Endothelial cell of umbilical vein (primary cell): ENCODE results near the gene CAPN8. TPM values are rescaled to one million over a fixed set of nuclear protein-coding genes. Genes with fewer than 3 reads are reported as not detected.

Experiments used
- BruUV-seq: library from RNA; stranded (reverse); fragments of 400-500 nt; replicated peaks from 2 replicates; lab custom pipeline; 2021; lab: Mats Ljungman, UMichigan
- CTCF ChIA-PET: fragments of 300-600, 350-600 bp; sonication (Branson Sonifier 250); formaldehyde crosslinking; loops from one replicate; lab custom pipeline; 2021; ENCODE audit warnings: antibody characterized with exemption, inconsistent platforms; lab: Charles Lee
- POLR2A ChIA-PET: fragments of 300-600, 350-600 bp; sonication (Branson Sonifier 250); formaldehyde crosslinking; loops from one replicate; lab custom pipeline; 2021; ENCODE audit warnings: antibody characterized with exemption, inconsistent platforms; lab: Charles Lee
- DNase-seq: peaks from one replicate; pipeline ENCODE4 v3.0.0-alpha.2; 2011; ENCODE audit warnings: low read depth, low spot score
- FAIRE-seq: peaks from 2 replicates; lab custom pipeline; 2011; peaks lifted over from hg19 to GRCh38; lab: Jason Lieb, UNC
- H2AFZ ChIP-seq: 2 replicates; pipeline ENCODE4 v1.6.0; 2012; ENCODE audit warnings: low read depth, low read length, control low read depth, inconsistent platforms
- H3K27ac ChIP-seq: 2 replicates; pipeline ENCODE4 v1.5.1; 2011; ENCODE audit warnings: low read depth, mild to moderate bottlenecking, control low read depth, low read length, moderate library complexity; ENCODE audit not compliant: insufficient read depth
- H3K27me3 ChIP-seq, 2 experiments: 2 replicates each; pipeline versions ENCODE4 v1.6.0 to v1.6.1; 2011; ENCODE audit warnings: low read length in 2 of 2, mixed read lengths in 1 of 2; ENCODE audit not compliant: control insufficient read depth in 2 of 2, insufficient read depth in 2 of 2
- H3K36me3 ChIP-seq, 2 experiments: 2 replicates in 1 of 2; 3 replicates in 1 of 2; pipeline ENCODE4 v1.5.1; 2011; ENCODE audit warnings: low read length in 2 of 2, mild to moderate bottlenecking in 1 of 2, moderate library complexity in 1 of 2; ENCODE audit not compliant: control insufficient read depth in 2 of 2, insufficient read depth in 2 of 2; ENCODE audit errors: extremely low read depth in 1 of 2
- H3K4me1 ChIP-seq: 3 replicates; pipeline ENCODE4 v1.5.1; 2011; ENCODE audit warnings: mild to moderate bottlenecking, low read length; ENCODE audit not compliant: control insufficient read depth, insufficient read depth; ENCODE audit errors: extremely low read depth
- H3K4me2 ChIP-seq: 2 replicates; pipeline ENCODE4 v1.6.1; 2011; ENCODE audit warnings: low read length, control low read depth, mixed read lengths; ENCODE audit not compliant: insufficient read depth
- H3K4me3 ChIP-seq, 3 experiments: fragments of 200-600 bp in 1 of 3; sonication (generic), shearing (Covaris generic) in 1 of 3; replicated peaks in 1 of 3; 2 replicates each; pipeline ENCODE4 v1.5.1; 2011 to 2016; ENCODE audit warnings: control low read depth in 3 of 3, low read length in 3 of 3, mild to moderate bottlenecking in 2 of 3, inconsistent platforms in 1 of 3, low read depth in 1 of 3, moderate library complexity in 1 of 3; ENCODE audit not compliant: insufficient read depth in 1 of 3
- H3K79me2 ChIP-seq: 2 replicates; pipeline ENCODE4 v1.6.0; 2012; ENCODE audit warnings: low read length, inconsistent platforms; ENCODE audit not compliant: control insufficient read depth, insufficient read depth
- H3K9ac ChIP-seq: replicated peaks from 2 replicates; pipeline ENCODE3; 2011; ENCODE audit warnings: low read length, control low read depth; ENCODE audit not compliant: insufficient read depth; ENCODE audit errors: extremely low read depth
- H3K9me1 ChIP-seq: replicated peaks from 3 replicates; pipeline ENCODE4 v1.6.0; 2011; ENCODE audit warnings: mild to moderate bottlenecking, low read length; ENCODE audit not compliant: control insufficient read depth, insufficient read depth; ENCODE audit errors: extremely low read depth
- H3K9me3 ChIP-seq: replicated peaks from 2 replicates; pipeline ENCODE4 v1.5.1; 2012; ENCODE audit warnings: low read length, inconsistent platforms; ENCODE audit not compliant: control insufficient read depth, insufficient read depth
- H4K20me1 ChIP-seq: replicated peaks from 2 replicates; pipeline ENCODE3; 2011; ENCODE audit warnings: mild to moderate bottlenecking, low read length; ENCODE audit not compliant: control insufficient read depth, insufficient read depth; ENCODE audit errors: extremely low read depth
- EZH2 ChIP-seq: IDR thresholded peaks from 2 replicates; pipeline ENCODE4 v1.6.1; 2012; ENCODE audit warnings: borderline replicate concordance, low read depth, mild to moderate bottlenecking, moderate library complexity, low read length, inconsistent platforms; ENCODE audit not compliant: severe bottlenecking
- FOS ChIP-seq: IDR thresholded peaks from 2 replicates; pipeline ENCODE4 v1.6.1; 2011; ENCODE audit warnings: mild to moderate bottlenecking, low read length, moderate library complexity, borderline replicate concordance; ENCODE audit not compliant: insufficient read depth
- GATA2 ChIP-seq: IDR thresholded peaks from 2 replicates; pipeline ENCODE4 v1.7.0; 2011; ENCODE audit warnings: low read depth, mild to moderate bottlenecking, moderate library complexity, mixed read lengths, low read length; ENCODE audit not compliant: insufficient read length, insufficient read depth
- JUN ChIP-seq: IDR thresholded peaks from 2 replicates; pipeline ENCODE4 v1.6.1; 2011; ENCODE audit warnings: borderline replicate concordance, low read depth; ENCODE audit not compliant: insufficient read length, insufficient read depth
- MAX ChIP-seq: IDR thresholded peaks from 2 replicates; pipeline ENCODE4 v1.6.1; 2011; ENCODE audit not compliant: insufficient read depth, insufficient read length
- MYC ChIP-seq: IDR thresholded peaks from one replicate; pipeline ENCODE4 v1.6.1; 2011; ENCODE audit warnings: mild to moderate bottlenecking, low read depth, low read length
- POLR2A ChIP-seq: IDR thresholded peaks from 2 replicates; pipeline ENCODE4 v1.6.1; 2012; ENCODE audit warnings: low read depth, mild to moderate bottlenecking, control low read depth, low read length
- POLR2AphosphoS5 ChIP-seq: IDR thresholded peaks from 2 replicates; pipeline ENCODE4 v1.6.1; 2012; ENCODE audit warnings: low read depth, mild to moderate bottlenecking, control low read depth, low read length, moderate library complexity; ENCODE audit not compliant: insufficient read depth
- dilution Hi-C: fragments of 300-500 bp; cut with MboI; formaldehyde crosslinking; loops from one replicate; pipeline ENCODE4 v1.15.0; 2019; ENCODE audit warnings: low sequenced_read_pairs; ENCODE audit not compliant: extremely low pct_ligation_motif_present
- intact Hi-C: fragments of 100-400 bp; cut with micrococcal nuclease; formaldehyde crosslinking; loops from one replicate; pipeline ENCODE4 v1.10.0; 2022
- polyA plus RNA-seq, 4 experiments: library from polyadenylated mRNA; depleted of rRNA in 3 of 4; stranded (reverse) in 3 of 4; unstranded in 1 of 4; fragments of >200 nt; gene quantifications; 2 replicates each; pipeline versions ENCODE4 v1.2.1 to v1.2.3, GENCODE V29; 2011 to 2012; ENCODE audit warnings: missing spikeins in 1 of 4
- total RNA-seq: library from RNA; stranded (reverse); gene quantifications from 2 replicates; pipeline ENCODE4 v1.2.3, GENCODE V29; 2021
- TF ChIP-seq, protein P1 (sequence below), 2 donors: IDR thresholded peaks; 1 replicate in 1 of 2; 2 replicates in 1 of 2; pipeline ENCODE4 v1.5.1; 2011; ENCODE audit warnings: low read length in 2 of 2, mild to moderate bottlenecking in 2 of 2, moderate library complexity in 2 of 2, control low read depth in 1 of 2, inconsistent platforms in 1 of 2, low read depth in 1 of 2; ENCODE audit not compliant: insufficient read depth in 1 of 2; ENCODE audit errors: extremely low read depth in 1 of 2

CAPN8 gene
- total and polyA plus RNA-seq, 2 donors (not counting 3 experiments of a cell fraction or from before 2014, with no cell fraction given): not detected

DNA sequence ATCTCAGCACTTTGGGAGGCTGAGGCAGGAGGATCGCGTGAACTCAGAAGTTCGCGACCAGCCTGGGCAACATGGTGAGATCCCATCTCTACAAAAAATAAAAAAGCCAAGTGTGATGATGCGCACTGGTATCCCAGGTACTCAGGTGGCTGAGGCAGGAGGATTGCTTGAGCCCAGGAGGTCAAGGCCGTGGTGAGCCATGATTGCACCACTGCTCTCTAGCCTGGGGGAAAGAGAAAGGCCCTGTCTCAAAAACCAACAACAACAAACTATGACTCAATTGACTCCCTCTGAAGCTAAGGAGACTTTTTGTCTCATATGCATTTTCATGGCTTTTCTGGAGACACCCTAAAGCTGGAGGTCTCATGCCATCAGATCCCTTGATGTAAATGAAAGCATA is 153.4 kb downstream of the CAPN8 start:
- Histone ChIP-seq H3K4me1 (no peaks in the 10 kb centered on the region), H3K27me3 (peaks cover 0 to 5% of the 10 kb centered on the region in 2 experiments), H3K4me3 (no peak overlapping the region), H3K9me3 (no peaks in the 10 kb centered on the region), H4K20me1 (no peaks in the 10 kb centered on the region), H3K9me1 (no peaks in the 10 kb centered on the region), H2AFZ (no peak overlapping the region), H3K9ac (no peak overlapping the region), H3K27ac (no peak overlapping the region), H3K4me2 (no peak overlapping the region), H3K79me2 (no peaks in the 10 kb centered on the region), H3K36me3 (no peaks in the 10 kb centered on the region)
- no TSS peak for BruUV-seq
- FAIRE-seq (no peak), DNase-seq (no peak)
- ChIA-PET POLR2A (no interaction called here), CTCF (no interaction called here)
- intact Hi-C loops (no loop called here), dilution Hi-C loops (no loop called here)
- TF ChIP-seq MYC (no peak), JUN (no peak), FOS (no peak), POLR2AphosphoS5 (no peak), EZH2 (no peak), GATA2 (no peak), POLR2A (no peak), MAX (no peak)
- TF ChIP-seq, protein P1, sequence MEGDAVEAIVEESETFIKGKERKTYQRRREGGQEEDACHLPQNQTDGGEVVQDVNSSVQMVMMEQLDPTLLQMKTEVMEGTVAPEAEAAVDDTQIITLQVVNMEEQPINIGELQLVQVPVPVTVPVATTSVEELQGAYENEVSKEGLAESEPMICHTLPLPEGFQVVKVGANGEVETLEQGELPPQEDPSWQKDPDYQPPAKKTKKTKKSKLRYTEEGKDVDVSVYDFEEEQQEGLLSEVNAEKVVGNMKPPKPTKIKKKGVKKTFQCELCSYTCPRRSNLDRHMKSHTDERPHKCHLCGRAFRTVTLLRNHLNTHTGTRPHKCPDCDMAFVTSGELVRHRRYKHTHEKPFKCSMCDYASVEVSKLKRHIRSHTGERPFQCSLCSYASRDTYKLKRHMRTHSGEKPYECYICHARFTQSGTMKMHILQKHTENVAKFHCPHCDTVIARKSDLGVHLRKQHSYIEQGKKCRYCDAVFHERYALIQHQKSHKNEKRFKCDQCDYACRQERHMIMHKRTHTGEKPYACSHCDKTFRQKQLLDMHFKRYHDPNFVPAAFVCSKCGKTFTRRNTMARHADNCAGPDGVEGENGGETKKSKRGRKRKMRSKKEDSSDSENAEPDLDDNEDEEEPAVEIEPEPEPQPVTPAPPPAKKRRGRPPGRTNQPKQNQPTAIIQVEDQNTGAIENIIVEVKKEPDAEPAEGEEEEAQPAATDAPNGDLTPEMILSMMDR (IDR thresholded peaks at IDR 0.05; ENCODE audit: extremely low read depth in 1 of 2, insufficient read depth in 1 of 2, low read depth in 1 of 2, low read length in 2 of 2): no peak
